GM20431 (cell line): ENCODE results near the gene PTPRR.

Experiments
- in situ Hi-C: fragments of 300-500 bp; cut with MseI, MboI; formaldehyde crosslinking; loops from one replicate; pipeline ENCODE4 v1.15.0; 2020; ENCODE audit warnings: low sequenced_read_pairs; ENCODE audit not compliant: unreplicated experiment

PTPRR gene

GRCh38 chr12:70919176-70919575 is 1.4 kb downstream of the PTPRR start:
- in situ Hi-C loops = no loop called here

DNA sequence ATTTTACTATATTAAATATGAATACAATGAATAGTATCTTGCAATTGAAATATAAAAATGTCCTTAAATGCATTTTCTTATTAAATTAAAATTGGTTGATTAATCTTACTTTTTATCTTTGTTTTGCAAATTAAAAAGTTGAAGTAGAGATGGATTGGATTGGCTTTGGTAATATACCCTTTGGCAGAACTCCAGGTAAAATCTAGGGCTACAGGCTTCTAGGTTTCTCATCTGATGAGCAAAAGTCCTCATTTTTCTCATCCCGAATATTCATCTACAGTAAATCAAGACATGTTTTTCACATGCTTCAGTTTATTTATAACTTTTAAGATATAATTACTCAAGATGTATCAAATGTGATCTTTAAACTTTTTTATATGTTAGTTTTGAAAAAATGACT is 2.2 kb downstream of the PTPRR start:
- in situ Hi-C loops = no loop called here

DNA sequence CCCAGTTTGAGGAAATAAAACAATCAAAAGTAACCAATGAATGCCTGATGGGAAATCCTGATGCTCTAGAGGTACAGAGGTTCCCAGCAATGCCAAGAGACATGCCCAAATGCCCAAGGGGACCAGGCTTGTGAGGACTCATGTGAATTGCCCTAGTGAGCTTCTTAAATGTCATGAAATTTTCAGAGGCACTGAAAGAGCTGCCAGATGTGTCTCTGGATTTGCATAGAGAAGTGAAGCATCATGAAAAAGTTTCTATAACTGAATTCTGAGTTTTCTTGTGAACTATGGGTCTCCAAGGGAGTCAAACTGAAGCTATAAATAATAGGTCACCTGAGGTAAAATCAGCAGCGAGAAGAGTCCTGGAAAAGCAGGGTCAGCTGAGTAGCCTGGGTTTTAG is 9.9 kb downstream of the PTPRR start:
- in situ Hi-C loops = no loop called here

GRCh38 chr12:70908978-70909377 is 11.6 kb downstream of the PTPRR start:
- in situ Hi-C loops = no loop called here

GRCh38 chr12:70907412-70907811 is 13.1 kb downstream of the PTPRR start:
- in situ Hi-C loops = no loop called here

DNA sequence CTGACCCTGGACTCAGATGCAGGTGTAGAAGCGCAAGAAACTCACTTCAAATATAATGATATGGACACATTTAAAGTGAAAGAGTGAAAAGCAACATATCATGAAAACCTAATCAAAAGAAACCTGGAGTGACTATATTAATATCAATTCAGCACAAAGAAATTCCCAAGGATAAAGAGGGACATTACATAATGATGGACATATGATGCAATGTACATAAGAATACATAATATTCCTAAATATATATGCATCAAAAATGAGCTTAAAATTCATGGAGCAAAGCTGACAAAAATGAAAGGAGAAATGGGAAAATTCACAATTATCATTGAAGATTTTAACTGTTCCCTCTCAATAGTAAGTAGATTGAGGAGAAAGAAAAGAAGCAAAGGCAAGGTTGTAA is 24.6 kb downstream of the PTPRR start:
- in situ Hi-C loops = no loop called here

- in situ Hi-C loops = no loop called here
Measured at GRCh38 chr12:70892593-70892992, 27.9 kb downstream of the PTPRR start.

- in situ Hi-C loops = no loop called here
Measured at GRCh38 chr12:70890895-70891832, 29.4 kb downstream of the PTPRR start.

- in situ Hi-C loops = no loop called here
Measured at GRCh38 chr12:70885956-70886355, 34.6 kb downstream of the PTPRR start.

DNA sequence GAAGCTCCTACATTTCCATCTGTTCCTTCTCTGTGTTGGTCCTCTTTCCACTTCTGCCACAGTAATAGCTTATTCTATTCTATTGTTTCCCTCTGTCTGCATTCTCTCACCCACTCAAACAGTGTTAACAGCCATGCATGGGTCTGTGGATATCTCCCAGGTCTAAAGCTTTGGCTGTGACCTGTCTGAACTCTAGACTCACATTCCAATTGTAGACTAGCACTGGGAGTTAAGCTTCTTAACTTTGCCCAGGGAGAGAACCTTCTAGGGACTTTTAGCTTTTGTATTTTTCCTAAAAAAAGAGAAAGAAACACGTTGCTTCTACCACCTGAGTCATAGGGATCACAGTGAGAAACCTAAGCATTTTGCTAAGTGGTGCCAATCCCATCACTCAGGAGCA is 36.7 kb downstream of the PTPRR start:
- in situ Hi-C loops = no loop called here

GRCh38 chr12:70880744-70881143 is 39.8 kb downstream of the PTPRR start:
- in situ Hi-C loops = no loop called here

GRCh38 chr12:70876952-70877351 is 43.6 kb downstream of the PTPRR start:
- in situ Hi-C loops = no loop called here

DNA sequence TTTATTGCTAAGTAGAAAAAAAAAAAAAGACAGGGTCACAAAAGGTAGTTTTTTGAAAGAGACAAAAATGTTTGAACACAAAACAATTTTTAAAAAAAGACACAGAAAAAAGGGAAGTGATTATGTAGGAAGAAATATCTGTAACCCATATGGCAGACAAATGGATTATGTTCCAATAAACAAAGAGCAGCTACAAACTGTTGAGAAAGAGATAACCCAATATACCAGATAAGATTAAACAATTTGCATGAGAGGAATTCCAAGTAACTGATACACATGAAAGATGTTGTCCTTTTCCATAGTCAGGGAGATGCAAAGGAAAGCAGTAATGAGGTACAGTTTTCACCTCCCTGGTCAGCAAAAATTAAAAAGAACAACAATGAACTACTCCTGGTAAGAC is 44.9 kb downstream of the PTPRR start:
- in situ Hi-C loops = no loop called here

- in situ Hi-C loops = no loop called here
Measured at GRCh38 chr12:70854881-70855568, 65.5 kb downstream of the PTPRR start.

- in situ Hi-C loops = no loop called here
Measured at GRCh38 chr12:70854138-70854537, 66.4 kb downstream of the PTPRR start.

DNA sequence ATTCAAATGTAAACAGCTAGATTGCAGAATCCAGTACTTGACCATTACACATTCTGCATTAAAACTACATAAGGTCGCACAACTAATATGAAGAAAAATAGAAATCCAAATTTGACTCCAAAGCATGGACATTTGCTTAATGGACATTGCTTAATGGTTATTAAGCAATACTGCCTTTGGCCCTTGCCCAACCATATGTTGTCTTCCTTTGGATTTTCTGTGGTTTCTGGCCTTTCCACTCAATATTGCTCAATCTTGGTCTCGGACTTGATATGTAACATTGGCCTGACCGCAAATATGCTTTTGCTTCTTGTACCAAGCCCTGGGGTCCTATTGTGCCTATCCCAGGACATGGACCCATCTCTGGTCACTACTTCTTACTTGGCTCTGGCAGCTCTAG is 67.2 kb downstream of the PTPRR start:
- in situ Hi-C loops = no loop called here

DNA sequence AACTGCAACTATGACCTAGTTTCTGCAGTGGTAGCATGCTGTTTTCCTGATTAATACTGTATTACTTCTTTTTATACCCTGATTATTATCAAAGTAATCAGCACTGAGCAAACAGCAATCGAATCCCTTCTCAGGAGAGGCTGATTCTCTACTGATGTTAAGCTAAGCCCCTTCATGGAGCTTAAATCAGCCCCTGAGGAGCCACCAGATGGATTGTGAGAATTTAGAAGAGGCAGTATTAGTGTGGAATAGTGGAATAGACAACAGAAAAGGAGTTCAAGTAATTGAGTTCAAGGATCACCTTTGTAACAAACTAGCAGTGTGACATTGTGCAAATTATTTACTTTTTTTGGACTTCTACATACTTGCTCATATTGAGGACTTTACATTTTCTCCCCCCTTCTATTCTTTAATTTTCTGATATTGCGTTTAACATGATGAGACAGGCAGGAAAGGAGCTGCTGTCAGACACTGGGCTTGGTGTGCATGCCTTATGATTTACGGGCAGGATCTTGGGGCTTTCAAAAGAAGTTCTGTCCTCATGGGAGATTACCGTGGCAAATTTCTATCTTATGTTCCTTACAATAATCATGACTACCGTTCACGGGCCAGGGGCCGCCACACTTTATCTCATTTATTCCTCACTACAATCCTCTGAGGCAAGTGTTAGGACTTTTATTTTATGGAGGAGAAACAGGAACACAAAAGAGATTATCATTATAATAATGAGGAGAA is 68.0 kb downstream of the PTPRR start:
- in situ Hi-C loops = no loop called here

DNA sequence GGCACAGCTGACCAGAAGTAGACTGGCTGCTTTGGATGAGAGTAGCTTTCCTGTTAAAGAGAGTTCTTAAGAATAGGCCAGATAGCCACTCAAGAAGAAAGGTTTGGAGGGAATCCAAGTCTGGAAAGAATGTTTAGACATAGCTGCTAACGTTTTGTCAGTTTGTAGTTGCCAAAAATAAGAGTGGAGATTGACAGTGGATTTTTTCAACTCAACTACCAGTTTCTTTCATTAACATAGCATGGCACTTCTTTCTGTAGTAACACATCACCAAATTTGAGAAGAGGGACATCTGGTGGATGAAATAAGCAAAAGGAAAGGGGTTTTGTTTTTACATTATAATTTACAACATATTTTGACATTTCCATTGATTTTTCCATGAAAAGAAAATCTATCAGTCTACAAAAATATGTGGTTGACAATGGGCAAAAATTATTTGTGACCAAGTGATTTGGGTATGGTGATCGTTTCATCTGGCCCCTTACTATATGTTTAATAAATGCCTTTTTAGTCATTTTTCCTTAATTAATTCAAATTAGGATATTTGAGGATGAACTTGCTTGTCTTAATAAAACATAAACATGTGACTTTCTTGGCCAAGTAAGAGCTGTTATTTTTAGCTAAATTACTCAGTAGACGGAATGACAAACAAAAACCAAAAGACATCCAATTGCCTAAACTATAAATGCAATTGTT is 71.1 kb downstream of the PTPRR start:
- in situ Hi-C loops = no loop called here

DNA sequence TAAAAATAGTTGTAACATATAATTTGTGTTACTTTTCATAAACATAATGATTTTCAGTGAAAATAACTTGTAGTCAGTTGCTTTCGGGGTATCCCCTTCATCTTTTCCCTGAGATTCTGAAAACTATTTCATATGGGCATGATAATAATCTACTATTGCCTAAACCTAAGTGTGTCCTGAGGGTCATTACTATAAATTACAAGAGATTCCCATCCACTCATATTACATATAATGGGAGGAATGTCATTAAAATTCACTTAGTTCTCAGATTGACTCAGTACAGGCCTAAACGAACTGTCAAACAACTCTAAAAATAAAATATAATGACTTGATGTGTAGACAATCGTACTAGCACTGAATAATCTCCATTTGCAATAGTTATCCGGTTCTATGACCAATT is 72.7 kb downstream of the PTPRR start:
- in situ Hi-C loops = no loop called here

DNA sequence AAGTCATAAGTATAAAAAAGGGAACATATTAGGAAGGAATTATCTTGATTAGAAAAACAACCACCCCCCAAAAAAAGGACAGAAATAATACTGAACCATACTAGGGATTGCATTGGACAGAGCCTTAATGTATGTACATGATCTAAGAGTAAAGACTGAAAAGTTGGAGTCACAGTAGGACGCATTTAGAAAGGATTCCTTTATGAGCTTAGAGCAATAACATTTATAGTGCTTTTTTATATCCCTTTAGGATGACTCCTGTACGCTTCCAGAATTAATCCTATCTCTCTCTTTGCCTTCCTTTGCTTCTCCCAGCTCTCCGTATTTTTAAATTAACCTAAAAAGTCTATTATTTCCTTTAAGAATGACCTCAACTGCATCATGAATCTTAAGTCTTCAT is 75.3 kb downstream of the PTPRR start:
- in situ Hi-C loops = no loop called here
